HEK293 (cell line): Measurements from ENCODE around the gene PET117.
"Not testable (repeated sequence)": the region's sequence is repeated elsewhere in the genome, so short reads cannot be mapped to it uniquely, and the experiment has no call there.

ENCODE experiments used
- CTCF ChIP-seq: fragments of 450-650 bp; formaldehyde crosslinking; IDR thresholded peaks from 2 replicates; pipeline ENCODE4 v1.5.1; 2016; ENCODE audit warnings: missing biosample characterization, missing genetic modification characterization
- SP2 ChIP-seq: fragments of 450-650 bp; formaldehyde crosslinking; IDR thresholded peaks from 2 replicates; pipeline ENCODE4 v1.5.1; 2016; ENCODE audit warnings: missing biosample characterization, missing genetic modification characterization
- TCF7L2 ChIP-seq: IDR thresholded peaks from 2 replicates; pipeline ENCODE4 v1.6.1; 2011; ENCODE audit warnings: low read depth, mild to moderate bottlenecking, inconsistent platforms, low read length, moderate library complexity, borderline replicate concordance
- YY1 ChIP-seq: fragments of 450-650 bp; formaldehyde crosslinking; IDR thresholded peaks from 2 replicates; pipeline ENCODE4 v1.5.1; 2018; ENCODE audit warnings: missing biosample characterization, missing genetic modification characterization
- ZFP37 ChIP-seq: fragments of 450-650 bp; formaldehyde crosslinking; IDR thresholded peaks from 2 replicates; pipeline ENCODE4 v1.5.1; 2016; ENCODE audit warnings: missing biosample characterization, missing genetic modification characterization
- ZNF140 ChIP-seq: fragments of 450-650 bp; formaldehyde crosslinking; IDR thresholded peaks from 2 replicates; pipeline ENCODE4 v1.5.1; 2016; ENCODE audit warnings: missing biosample characterization, missing genetic modification characterization
- ZNF146 ChIP-seq: fragments of 450-650 bp; formaldehyde crosslinking; IDR thresholded peaks from 2 replicates; pipeline ENCODE4 v1.5.1; 2016; ENCODE audit warnings: missing biosample characterization, missing genetic modification characterization
- ZNF830 ChIP-seq: fragments of 450-650 bp; IDR thresholded peaks from 2 replicates; pipeline ENCODE4 v1.5.0; 2018; ENCODE audit warnings: missing biosample characterization, missing genetic modification characterization, low read depth, mild to moderate bottlenecking, moderate library complexity
- ZSCAN30 ChIP-seq: fragments of 450-650 bp; IDR thresholded peaks from 2 replicates; pipeline ENCODE4 v1.5.1; 2018; ENCODE audit warnings: missing biosample characterization, mild to moderate bottlenecking, missing genetic modification characterization, moderate library complexity
- TF ChIP-seq, protein P1 (sequence below): fragments of 450-650 bp; formaldehyde crosslinking; IDR thresholded peaks from 2 replicates; pipeline ENCODE4 v1.5.1; 2016; ENCODE audit warnings: missing biosample characterization, missing genetic modification characterization

DNA sequence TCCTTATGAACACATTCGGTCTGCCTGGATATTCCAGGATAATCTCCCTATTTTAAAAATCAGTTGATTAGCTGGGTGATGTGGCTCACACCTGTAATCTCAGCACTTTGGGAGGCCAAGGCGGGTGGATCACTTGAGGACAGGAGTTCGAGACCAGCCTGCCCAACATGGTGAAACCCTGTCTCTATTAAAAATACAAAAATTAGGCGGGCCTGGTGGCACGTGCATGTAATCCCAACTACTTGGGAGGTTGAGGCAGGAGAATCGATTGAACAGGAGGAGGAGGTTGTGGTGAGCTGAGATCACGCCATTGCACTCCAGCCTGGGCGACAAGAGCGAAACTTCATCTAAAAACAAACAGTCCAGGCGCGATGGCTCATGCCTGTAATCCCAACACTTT is 48.8 kb upstream of the PET117 start:
- TF ChIP-seq CTCF (tag by site-specific recombination); ZNF830 (tag by site-specific recombination); ZNF146 (tag by site-specific recombination); ZSCAN30 (tag by site-specific recombination); SP2 (tag by site-specific recombination); ZNF140 (tag by site-specific recombination); ZFP37 (tag by site-specific recombination); TCF7L2; YY1 (tag by site-specific recombination): not testable (repeated sequence)
- TF ChIP-seq, protein P1, sequence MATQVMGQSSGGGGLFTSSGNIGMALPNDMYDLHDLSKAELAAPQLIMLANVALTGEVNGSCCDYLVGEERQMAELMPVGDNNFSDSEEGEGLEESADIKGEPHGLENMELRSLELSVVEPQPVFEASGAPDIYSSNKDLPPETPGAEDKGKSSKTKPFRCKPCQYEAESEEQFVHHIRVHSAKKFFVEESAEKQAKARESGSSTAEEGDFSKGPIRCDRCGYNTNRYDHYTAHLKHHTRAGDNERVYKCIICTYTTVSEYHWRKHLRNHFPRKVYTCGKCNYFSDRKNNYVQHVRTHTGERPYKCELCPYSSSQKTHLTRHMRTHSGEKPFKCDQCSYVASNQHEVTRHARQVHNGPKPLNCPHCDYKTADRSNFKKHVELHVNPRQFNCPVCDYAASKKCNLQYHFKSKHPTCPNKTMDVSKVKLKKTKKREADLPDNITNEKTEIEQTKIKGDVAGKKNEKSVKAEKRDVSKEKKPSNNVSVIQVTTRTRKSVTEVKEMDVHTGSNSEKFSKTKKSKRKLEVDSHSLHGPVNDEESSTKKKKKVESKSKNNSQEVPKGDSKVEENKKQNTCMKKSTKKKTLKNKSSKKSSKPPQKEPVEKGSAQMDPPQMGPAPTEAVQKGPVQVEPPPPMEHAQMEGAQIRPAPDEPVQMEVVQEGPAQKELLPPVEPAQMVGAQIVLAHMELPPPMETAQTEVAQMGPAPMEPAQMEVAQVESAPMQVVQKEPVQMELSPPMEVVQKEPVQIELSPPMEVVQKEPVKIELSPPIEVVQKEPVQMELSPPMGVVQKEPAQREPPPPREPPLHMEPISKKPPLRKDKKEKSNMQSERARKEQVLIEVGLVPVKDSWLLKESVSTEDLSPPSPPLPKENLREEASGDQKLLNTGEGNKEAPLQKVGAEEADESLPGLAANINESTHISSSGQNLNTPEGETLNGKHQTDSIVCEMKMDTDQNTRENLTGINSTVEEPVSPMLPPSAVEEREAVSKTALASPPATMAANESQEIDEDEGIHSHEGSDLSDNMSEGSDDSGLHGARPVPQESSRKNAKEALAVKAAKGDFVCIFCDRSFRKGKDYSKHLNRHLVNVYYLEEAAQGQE (tag by site-specific recombination): not testable (repeated sequence)
